22Rv1 (cell line): ENCODE measurements around the gene HSF2BP.

ENCODE experiments used
- H3K27ac ChIP-seq: fragments of 450-650 bp; 2 replicates; pipeline ENCODE4 v1.5.1; 2017
- CTCF ChIP-seq: fragments of 450-650 bp; IDR thresholded peaks from 2 replicates; pipeline ENCODE4 v1.5.1; 2017; ENCODE audit warnings: mild to moderate bottlenecking
- ZFX ChIP-seq: fragments of 450-650 bp; IDR thresholded peaks from 2 replicates; pipeline ENCODE4 v1.6.1; 2017; ENCODE audit warnings: antibody characterized with exemption, borderline replicate concordance

The HSF2BP gene

GRCh38 chr21:43593078-43593477 lies 66.2 kb downstream of the HSF2BP start:
- no peak overlapping the region for H3K27ac ChIP-seq
- TF ChIP-seq CTCF (no peak), ZFX (no peak)

- TF ChIP-seq ZFX (no peak), CTCF (no peak)
- no peak overlapping the region for H3K27ac ChIP-seq
These were observed 67.7 kb downstream of the HSF2BP start for GRCh38 chr21:43591571-43591970.

DNA sequence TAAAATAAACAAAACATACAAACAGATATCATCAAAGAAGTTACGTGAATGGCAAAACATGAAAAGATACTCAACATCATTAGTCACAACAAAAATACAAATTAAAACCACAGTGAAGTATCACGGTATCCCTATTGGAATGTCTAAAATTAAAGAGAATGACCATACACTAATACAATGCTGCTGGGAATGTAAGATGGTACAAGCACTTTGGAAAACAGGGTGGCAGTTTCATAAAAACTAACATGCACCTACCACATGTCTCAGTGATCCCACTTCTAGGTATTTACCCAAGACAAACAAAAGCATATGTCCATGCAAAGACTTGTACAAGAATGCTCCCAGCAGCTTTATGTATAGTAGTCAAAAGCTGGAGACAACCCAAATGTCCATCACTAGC lies 69.1 kb downstream of the HSF2BP start:
- TF ChIP-seq ZFX = no peak
- no peak for TF ChIP-seq CTCF
- H3K27ac ChIP-seq = no peak overlapping the region

DNA sequence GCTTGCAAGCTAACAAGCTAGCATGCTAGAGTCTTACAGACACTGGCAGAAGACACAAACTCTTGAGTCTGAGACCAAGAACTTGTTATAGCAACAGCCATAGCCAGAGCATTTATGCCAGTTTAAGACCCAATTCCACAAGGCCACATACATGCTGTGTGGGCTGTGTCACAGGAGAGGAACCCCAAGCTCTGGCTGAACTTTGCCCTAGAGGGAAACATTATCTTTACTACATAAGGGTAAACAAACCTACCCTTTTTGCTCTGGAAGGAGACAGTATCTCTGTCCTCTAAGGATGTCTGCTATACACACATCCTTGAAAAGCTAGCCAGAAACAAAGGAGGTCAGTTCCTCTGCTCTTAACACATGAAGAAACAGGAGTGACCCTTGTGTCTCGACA lies 70.3 kb downstream of the HSF2BP start:
- H3K27ac ChIP-seq = no peak overlapping the region
- TF ChIP-seq ZFX (no peak), CTCF (no peak)

GRCh38 chr21:43585924-43586413 lies 73.3 kb downstream of the HSF2BP start:
- TF ChIP-seq CTCF (no peak), ZFX (no peak)
- no peak overlapping the region for H3K27ac ChIP-seq

GRCh38 chr21:43585514-43585913 lies 73.8 kb downstream of the HSF2BP start:
- H3K27ac ChIP-seq = no peak overlapping the region
- TF ChIP-seq ZFX (no peak), CTCF (no peak)

- H3K27ac ChIP-seq = no peak overlapping the region
- TF ChIP-seq CTCF (no peak), ZFX (no peak)
These were observed 77.8 kb downstream of the HSF2BP start for GRCh38 chr21:43581453-43581852.
